Fibroblast of mammary gland (primary cell): Measurements from ENCODE around the gene TOMM22.

ENCODE experiments used
- DNase-seq: peaks from one replicate; pipeline ENCODE4 v3.0.0-alpha.2; 2010; ENCODE audit warnings: low read depth
- H3K4me3 ChIP-seq: 2 replicates; pipeline ENCODE4 v1.5.1; 2011; ENCODE audit warnings: low read depth, mild to moderate bottlenecking, low read length, moderate library complexity; ENCODE audit not compliant: control insufficient read depth
- TF ChIP-seq, protein P1 (sequence below): conservative IDR thresholded peaks from 2 replicates; pipeline ENCODE4 v1.5.1; 2011; ENCODE audit warnings: low read depth, low read length, inconsistent platforms; ENCODE audit not compliant: control insufficient read depth, insufficient read depth

Gene TOMM22

DNA sequence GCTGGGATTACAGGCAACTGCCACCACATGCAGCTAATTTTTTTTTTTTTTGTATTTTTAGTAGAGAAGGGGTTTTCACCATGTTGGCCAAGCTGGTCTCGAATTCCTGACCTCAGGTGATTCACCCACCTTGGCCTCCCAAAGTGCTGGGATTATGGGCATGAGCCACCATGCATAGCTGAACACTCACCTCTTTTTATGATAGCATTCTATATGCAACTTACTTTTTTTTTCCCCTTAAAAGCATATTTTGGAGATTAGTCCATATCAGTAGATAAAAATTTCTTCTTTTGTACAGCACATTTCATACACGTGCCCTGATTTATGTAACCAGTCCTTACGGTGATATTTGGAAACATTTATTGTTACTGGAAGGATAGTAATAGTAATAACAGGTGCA, 38.6 kb downstream of the TOMM22 start:
- DNase-seq = no peak
- no peak overlapping the region for H3K4me3 ChIP-seq
- TF ChIP-seq, protein P1, sequence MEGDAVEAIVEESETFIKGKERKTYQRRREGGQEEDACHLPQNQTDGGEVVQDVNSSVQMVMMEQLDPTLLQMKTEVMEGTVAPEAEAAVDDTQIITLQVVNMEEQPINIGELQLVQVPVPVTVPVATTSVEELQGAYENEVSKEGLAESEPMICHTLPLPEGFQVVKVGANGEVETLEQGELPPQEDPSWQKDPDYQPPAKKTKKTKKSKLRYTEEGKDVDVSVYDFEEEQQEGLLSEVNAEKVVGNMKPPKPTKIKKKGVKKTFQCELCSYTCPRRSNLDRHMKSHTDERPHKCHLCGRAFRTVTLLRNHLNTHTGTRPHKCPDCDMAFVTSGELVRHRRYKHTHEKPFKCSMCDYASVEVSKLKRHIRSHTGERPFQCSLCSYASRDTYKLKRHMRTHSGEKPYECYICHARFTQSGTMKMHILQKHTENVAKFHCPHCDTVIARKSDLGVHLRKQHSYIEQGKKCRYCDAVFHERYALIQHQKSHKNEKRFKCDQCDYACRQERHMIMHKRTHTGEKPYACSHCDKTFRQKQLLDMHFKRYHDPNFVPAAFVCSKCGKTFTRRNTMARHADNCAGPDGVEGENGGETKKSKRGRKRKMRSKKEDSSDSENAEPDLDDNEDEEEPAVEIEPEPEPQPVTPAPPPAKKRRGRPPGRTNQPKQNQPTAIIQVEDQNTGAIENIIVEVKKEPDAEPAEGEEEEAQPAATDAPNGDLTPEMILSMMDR = no peak

DNA sequence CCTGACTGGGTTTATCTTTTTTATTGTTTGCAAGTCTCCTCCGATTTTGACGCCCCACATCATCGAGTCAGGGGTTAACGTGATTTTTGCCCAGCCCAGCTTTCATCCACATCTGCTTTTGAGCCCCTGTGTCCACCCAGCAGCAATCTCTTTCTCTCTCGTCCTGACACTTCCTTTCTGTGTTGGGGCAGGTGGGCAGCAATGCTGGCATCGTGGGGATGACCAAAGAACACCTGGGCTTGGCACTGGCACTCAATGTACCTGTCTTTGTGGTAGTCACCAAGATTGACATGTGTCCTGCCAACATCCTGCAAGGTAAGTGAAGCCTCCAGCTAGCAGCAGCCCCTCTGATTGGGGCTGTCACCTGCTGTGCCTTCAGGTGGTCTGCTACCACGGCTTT, 39.8 kb downstream of the TOMM22 start:
- no peak for DNase-seq
- no peak overlapping the region for H3K4me3 ChIP-seq
- TF ChIP-seq, protein P1 = no peak

DNA sequence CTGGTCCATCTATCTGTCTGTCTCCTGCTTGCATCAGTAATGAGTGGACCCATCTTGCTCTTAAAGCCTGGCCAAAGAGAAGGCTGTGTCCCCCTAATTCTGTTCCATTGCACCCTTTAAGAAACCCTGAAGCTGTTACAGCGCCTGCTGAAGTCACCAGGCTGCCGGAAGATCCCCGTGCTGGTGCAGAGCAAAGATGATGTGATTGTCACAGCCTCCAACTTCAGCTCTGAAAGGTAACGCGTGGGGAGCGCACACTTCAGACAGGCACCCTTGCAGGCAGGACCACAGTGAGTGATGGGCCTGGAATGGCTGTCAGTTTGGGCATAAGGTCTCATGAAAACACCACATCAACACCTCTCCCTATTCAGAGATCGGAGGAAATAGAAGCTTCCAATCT, 42.4 kb downstream of the TOMM22 start:
- DNase-seq = no peak
- TF ChIP-seq, protein P1 = no peak
- no peak overlapping the region for H3K4me3 ChIP-seq

DNA sequence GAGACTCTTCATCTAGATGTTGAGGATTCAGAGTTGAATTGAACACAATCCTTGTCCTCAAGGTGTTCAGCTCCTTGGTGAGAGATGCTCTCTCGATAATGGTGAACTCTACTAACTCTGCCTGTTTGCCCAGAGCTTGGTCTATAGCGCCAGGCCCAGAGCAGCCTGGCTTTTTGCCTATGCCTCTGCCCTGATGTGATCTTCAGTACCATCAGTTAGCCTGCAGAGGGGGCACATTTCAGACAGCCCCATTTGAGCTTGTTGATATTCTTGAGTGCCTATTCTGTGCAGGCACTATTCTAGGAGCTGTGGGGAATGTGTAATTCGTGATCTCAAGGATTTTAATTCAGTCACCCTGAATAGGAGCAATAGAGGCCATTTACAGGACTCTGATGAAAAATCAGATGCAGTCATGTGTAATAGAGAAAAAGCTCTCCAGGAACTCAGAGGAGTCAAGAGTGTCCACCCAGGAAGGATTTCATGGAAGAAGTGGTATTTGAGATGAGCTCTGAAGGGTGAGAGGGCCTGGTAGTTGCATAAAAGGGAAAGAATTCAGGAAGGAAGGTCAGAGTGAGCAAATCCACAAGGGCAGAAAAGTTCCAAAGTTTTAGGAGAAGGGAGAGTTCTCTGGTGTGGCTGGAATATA, 43.3 kb downstream of the TOMM22 start:
- TF ChIP-seq, protein P1 = peak; percentile 57

DNA sequence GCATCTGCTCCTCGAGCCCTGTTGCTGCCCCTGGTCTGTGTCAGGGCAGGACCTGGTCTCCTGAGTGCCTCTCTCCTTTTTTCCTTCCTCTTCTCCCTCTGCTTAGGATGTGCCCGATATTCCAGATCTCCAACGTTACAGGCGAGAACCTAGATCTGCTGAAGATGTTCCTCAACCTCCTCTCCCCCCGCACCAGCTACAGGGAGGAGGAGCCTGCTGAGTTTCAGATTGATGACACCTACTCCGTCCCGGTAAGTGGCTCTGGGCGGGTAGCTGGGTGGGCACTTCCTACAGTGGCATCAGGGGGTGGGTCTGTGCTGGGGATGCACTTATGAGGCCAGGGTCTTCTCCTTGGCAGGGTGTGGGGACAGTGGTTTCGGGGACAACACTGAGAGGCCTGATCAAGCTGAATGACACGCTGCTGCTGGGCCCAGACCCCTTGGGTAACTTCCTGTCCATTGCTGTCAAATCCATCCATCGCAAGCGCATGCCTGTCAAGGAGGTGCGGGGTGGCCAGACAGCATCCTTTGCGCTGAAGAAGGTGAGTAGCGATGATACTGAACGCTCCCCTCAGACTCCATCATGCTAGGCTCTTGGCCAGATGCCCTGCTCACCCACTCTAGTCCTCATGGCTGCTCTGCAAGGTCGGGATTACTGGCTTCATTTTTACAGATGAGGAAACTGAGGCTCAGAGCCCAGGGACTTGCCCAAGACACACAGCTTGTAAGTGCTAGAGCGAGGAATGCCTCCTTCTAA, 44.3 kb downstream of the TOMM22 start:
- no peak overlapping the region for H3K4me3 ChIP-seq
- TF ChIP-seq, protein P1 = no peak
- DNase-seq = no peak

More for the DNA sequence above, 43.3 kb downstream of the TOMM22 start:
- H3K4me3 ChIP-seq = no peak overlapping the region
- peak; percentile 58 for DNase-seq

DNA sequence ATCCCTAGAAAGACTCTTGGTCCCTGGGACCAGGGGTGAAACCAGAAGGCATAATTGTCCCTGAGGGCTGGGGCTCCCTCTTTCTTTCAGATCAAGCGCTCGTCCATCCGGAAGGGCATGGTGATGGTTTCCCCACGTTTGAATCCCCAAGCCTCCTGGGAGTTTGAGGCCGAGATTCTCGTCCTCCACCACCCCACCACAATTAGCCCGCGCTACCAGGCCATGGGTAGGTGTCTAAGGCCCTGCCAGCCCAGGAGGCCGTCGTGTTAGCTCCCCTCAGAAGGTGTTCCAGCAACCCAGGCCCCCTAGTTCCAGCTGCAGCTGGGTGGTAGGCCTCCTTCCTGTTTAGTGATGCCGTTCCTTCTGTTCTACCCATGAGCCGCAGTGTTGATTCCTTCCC, 45.4 kb downstream of the TOMM22 start:
- no peak for DNase-seq
- TF ChIP-seq, protein P1 = no peak
- no peak overlapping the region for H3K4me3 ChIP-seq
